SU-DHL-6 (cell line): ENCODE measurements around the gene INSIG2.

Experiments used
- H2AFZ ChIP-seq: fragments of 200-600 bp; sonication (generic); 2 replicates; pipeline ENCODE4 v1.6.1; 2014; ENCODE audit warnings: low read depth, mild to moderate bottlenecking, moderate library complexity, mixed read lengths, antibody characterized with exemption, low read length; ENCODE audit not compliant: severe bottlenecking
- H3F3A ChIP-seq: fragments of 200-600 bp; shearing (Covaris generic); 2 replicates; pipeline ENCODE4 v1.6.0; 2016; ENCODE audit warnings: antibody characterized with exemption, mild to moderate bottlenecking; ENCODE audit not compliant: insufficient read depth
- H3K27ac ChIP-seq: fragments of 200-600 bp; sonication (generic); 2 replicates; pipeline ENCODE4 v1.5.1; 2016; ENCODE audit warnings: low read depth, mild to moderate bottlenecking, low read length, moderate library complexity, mixed read lengths
- H3K27me3 ChIP-seq: fragments of 200-600 bp; sonication (generic), shearing (Covaris generic); 2 replicates; pipeline ENCODE4 v1.6.0; 2014; ENCODE audit warnings: mild to moderate bottlenecking, low read length
- H3K36me3 ChIP-seq: fragments of 200-600 bp; sonication (generic); 2 replicates; pipeline ENCODE4 v1.6.1; 2014; ENCODE audit warnings: mild to moderate bottlenecking, low read length, mixed read lengths
- H3K4me2 ChIP-seq: fragments of 300-600, 200-600 bp; shearing (Covaris generic), sonication (generic); 2 replicates; pipeline ENCODE4 v1.6.0; 2014; ENCODE audit warnings: low read length, low read depth, mild to moderate bottlenecking; ENCODE audit not compliant: poor library complexity, severe bottlenecking
- H3K4me3 ChIP-seq: fragments of 200-600 bp; sonication (generic); 2 replicates; pipeline ENCODE4 v1.5.1; 2014; ENCODE audit warnings: antibody characterized with exemption, low read length, mild to moderate bottlenecking, mixed read lengths; ENCODE audit not compliant: insufficient read depth, poor library complexity, severe bottlenecking
- H3K79me2 ChIP-seq: fragments of 200-600 bp; sonication (generic); 2 replicates; pipeline ENCODE4 v1.6.1; 2014; ENCODE audit warnings: mild to moderate bottlenecking, low read length, moderate library complexity; ENCODE audit not compliant: insufficient read depth
- H3K9ac ChIP-seq: fragments of 200-600 bp; sonication (generic); 2 replicates; pipeline ENCODE4 v1.7.0; 2014; ENCODE audit warnings: mild to moderate bottlenecking, low read length
- H3K9me2 ChIP-seq: fragments of 200-600 bp; sonication (generic); replicated peaks from 2 replicates; pipeline ENCODE4 v1.6.1; 2014; ENCODE audit warnings: low read length; ENCODE audit not compliant: insufficient read depth
- H3K9me3 ChIP-seq: fragments of 200-600 bp; sonication (generic); 2 replicates; pipeline ENCODE4 v1.6.1; 2014; ENCODE audit warnings: low read length, mixed read lengths; ENCODE audit not compliant: insufficient read depth
- H4K20me1 ChIP-seq: fragments of 200-600 bp; sonication (generic); 2 replicates; pipeline ENCODE4 v1.6.1; 2014; ENCODE audit warnings: low read depth, mild to moderate bottlenecking, antibody characterized with exemption, low read length, moderate library complexity, mixed read lengths
- EZH2phosphoT487 ChIP-seq: fragments of 200-600 bp; sonication (generic), shearing (Covaris generic); conservative IDR thresholded peaks from 2 replicates; pipeline ENCODE4 v1.6.1; 2018; ENCODE audit warnings: mild to moderate bottlenecking, antibody characterized with exemption, low read length, moderate library complexity, mixed read lengths
- TF ChIP-seq, protein P1 (sequence below): fragments of 200-600 bp; sonication (generic); IDR thresholded peaks from one replicate; pipeline ENCODE4 v1.5.1; 2017; ENCODE audit warnings: antibody characterized with exemption, mild to moderate bottlenecking, low read length, moderate library complexity; ENCODE audit not compliant: insufficient read depth, poor library complexity, severe bottlenecking

Gene INSIG2

GRCh38 chr2:118097657-118098056, 9.4 kb downstream of the INSIG2 start:
- Histone ChIP-seq H3K9ac (no peak overlapping the region), H4K20me1 (peaks cover 10% of the 10 kb centered on the region), H3K4me3 (no peak overlapping the region), H3K4me2 (no peak overlapping the region), H3K9me2 (no peaks in the 10 kb centered on the region), H3K9me3 (no peaks in the 10 kb centered on the region), H3K36me3 (peaks cover 8% of the 10 kb centered on the region; the same call in 1 of the 2 replicates), H3F3A (no peaks in the 10 kb centered on the region), H2AFZ (no peak overlapping the region), H3K27ac (no peak overlapping the region), H3K79me2 (peaks cover 21% of the 10 kb centered on the region), H3K27me3 (no peaks in the 10 kb centered on the region)
- TF ChIP-seq, protein P1, sequence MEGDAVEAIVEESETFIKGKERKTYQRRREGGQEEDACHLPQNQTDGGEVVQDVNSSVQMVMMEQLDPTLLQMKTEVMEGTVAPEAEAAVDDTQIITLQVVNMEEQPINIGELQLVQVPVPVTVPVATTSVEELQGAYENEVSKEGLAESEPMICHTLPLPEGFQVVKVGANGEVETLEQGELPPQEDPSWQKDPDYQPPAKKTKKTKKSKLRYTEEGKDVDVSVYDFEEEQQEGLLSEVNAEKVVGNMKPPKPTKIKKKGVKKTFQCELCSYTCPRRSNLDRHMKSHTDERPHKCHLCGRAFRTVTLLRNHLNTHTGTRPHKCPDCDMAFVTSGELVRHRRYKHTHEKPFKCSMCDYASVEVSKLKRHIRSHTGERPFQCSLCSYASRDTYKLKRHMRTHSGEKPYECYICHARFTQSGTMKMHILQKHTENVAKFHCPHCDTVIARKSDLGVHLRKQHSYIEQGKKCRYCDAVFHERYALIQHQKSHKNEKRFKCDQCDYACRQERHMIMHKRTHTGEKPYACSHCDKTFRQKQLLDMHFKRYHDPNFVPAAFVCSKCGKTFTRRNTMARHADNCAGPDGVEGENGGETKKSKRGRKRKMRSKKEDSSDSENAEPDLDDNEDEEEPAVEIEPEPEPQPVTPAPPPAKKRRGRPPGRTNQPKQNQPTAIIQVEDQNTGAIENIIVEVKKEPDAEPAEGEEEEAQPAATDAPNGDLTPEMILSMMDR: no peak
- TF ChIP-seq EZH2phosphoT487: no peak

- Histone ChIP-seq H3K27me3 (no peaks in the 10 kb centered on the region), H3K4me3 (no peak overlapping the region), H2AFZ (no peak overlapping the region), H3K27ac (no peak overlapping the region), H3K9me3 (no peaks in the 10 kb centered on the region), H3K9ac (no peak overlapping the region), H3F3A (no peaks in the 10 kb centered on the region), H3K9me2 (no peaks in the 10 kb centered on the region), H4K20me1 (peaks cover 10% of the 10 kb centered on the region), H3K79me2 (peaks cover 21% of the 10 kb centered on the region), H3K4me2 (no peak overlapping the region), H3K36me3 (peaks cover 10% of the 10 kb centered on the region; the same call in 1 of the 2 replicates)
- TF ChIP-seq, protein P1: no peak
- no peak for TF ChIP-seq EZH2phosphoT487
These were observed 10.2 kb downstream of the INSIG2 start for GRCh38 chr2:118098307-118099030.

GRCh38 chr2:118102433-118103082, 14.3 kb downstream of the INSIG2 start:
- no peaks in the 10 kb centered on the region for H3K79me2 ChIP-seq
- no peaks in the 10 kb centered on the region for H3F3A ChIP-seq
- no peak overlapping the region for H3K27ac ChIP-seq
- H4K20me1 ChIP-seq: no peaks in the 10 kb centered on the region
- no peak overlapping the region for H2AFZ ChIP-seq
- no peaks in the 10 kb centered on the region for H3K27me3 ChIP-seq
- H3K4me2 ChIP-seq: no peak overlapping the region
- no peak overlapping the region for H3K4me3 ChIP-seq
- H3K36me3 ChIP-seq: peaks cover 4% of the 10 kb centered on the region; the same call in 1 of the 2 replicates
- no peaks in the 10 kb centered on the region for H3K9me2 ChIP-seq
- H3K9ac ChIP-seq: no peak overlapping the region
- TF ChIP-seq, protein P1: no peak
- TF ChIP-seq EZH2phosphoT487: no peak
- H3K9me3 ChIP-seq: no peaks in the 10 kb centered on the region
